MM.1S (cell line): ENCODE data around the gene C1QTNF3.

Experiments used
- DNase-seq: peaks from one replicate; pipeline ENCODE4 v3.0.0-alpha.2; 2015
- H2AFZ ChIP-seq: fragments of 300-600 bp; sonication (generic); 2 replicates; pipeline ENCODE4 v1.6.0; 2016; ENCODE audit warnings: antibody characterized with exemption, low read length
- H3F3A ChIP-seq: fragments of 300-600 bp; sonication (generic); 2 replicates; pipeline ENCODE4 v1.6.1; 2016; ENCODE audit warnings: mild to moderate bottlenecking, antibody characterized with exemption, low read length, moderate library complexity, mixed read lengths; ENCODE audit not compliant: insufficient read depth
- H3K27ac ChIP-seq: fragments of 300-600 bp; sonication (generic); 2 replicates; pipeline ENCODE4 v1.5.1; 2016; ENCODE audit warnings: mild to moderate bottlenecking, low read length
- H3K27me3 ChIP-seq: fragments of 300-600 bp; sonication (generic); replicated peaks from 2 replicates; pipeline ENCODE4 v1.6.0; 2016; ENCODE audit warnings: low read length; ENCODE audit not compliant: insufficient read depth
- H3K36me3 ChIP-seq: fragments of 300-600 bp; sonication (generic); replicated peaks from 2 replicates; pipeline ENCODE4 v1.6.1; 2016; ENCODE audit warnings: mild to moderate bottlenecking, low read length, mixed read lengths; ENCODE audit not compliant: insufficient read depth
- H3K4me1 ChIP-seq: fragments of 300-600 bp; sonication (generic); 2 replicates; pipeline ENCODE4 v1.6.1; 2016; ENCODE audit warnings: low read length, mixed read lengths
- H3K4me2 ChIP-seq: fragments of 300-600 bp; sonication (generic); 2 replicates; pipeline ENCODE4 v1.6.0; 2016; ENCODE audit warnings: low read depth, low read length
- H3K4me3 ChIP-seq: fragments of 300-600 bp; sonication (generic); 2 replicates; pipeline ENCODE4 v1.5.1; 2016; ENCODE audit warnings: low read length, mixed read lengths
- H3K79me2 ChIP-seq: fragments of 300-600 bp; sonication (generic); 2 replicates; pipeline ENCODE4 v1.6.1; 2016; ENCODE audit warnings: mixed run types, low read length, mixed read lengths
- H3K9ac ChIP-seq: fragments of 300-600 bp; sonication (generic); 2 replicates; pipeline ENCODE4 v1.6.1; 2016; ENCODE audit warnings: low read length, mixed read lengths
- H3K9me2 ChIP-seq: fragments of 300-600 bp; sonication (generic); replicated peaks from 2 replicates; pipeline ENCODE4 v1.6.1; 2016; ENCODE audit warnings: mild to moderate bottlenecking, low read length, mixed read lengths; ENCODE audit not compliant: insufficient read depth
- H3K9me3 ChIP-seq: fragments of 300-600 bp; sonication (generic); replicated peaks from 2 replicates; pipeline ENCODE4 v1.6.1; 2016; ENCODE audit warnings: mild to moderate bottlenecking, low read length, mixed read lengths; ENCODE audit not compliant: insufficient read depth
- H4K20me1 ChIP-seq: fragments of 300-600 bp; sonication (generic); 2 replicates; pipeline ENCODE4 v1.6.1; 2016; ENCODE audit warnings: mild to moderate bottlenecking, low read length, moderate library complexity, mixed read lengths; ENCODE audit not compliant: insufficient read depth
- CTCF ChIP-seq: fragments of 300-600 bp; sonication (generic); IDR thresholded peaks from 2 replicates; pipeline ENCODE4 v1.5.1; 2016; ENCODE audit warnings: antibody characterized with exemption, low read length, mixed read lengths
- EZH2 ChIP-seq: fragments of 300-600 bp; sonication (generic); optimal IDR thresholded peaks from 2 replicates; pipeline ENCODE3; 2017; ENCODE audit warnings: low read depth, mild to moderate bottlenecking, antibody characterized with exemption, low read length, mixed read lengths
- EZH2phosphoT487 ChIP-seq: fragments of 300-600 bp; sonication (generic); IDR thresholded peaks from 2 replicates; pipeline ENCODE4 v1.6.1; 2018; ENCODE audit warnings: antibody characterized with exemption, low read length

The C1QTNF3 gene

DNA sequence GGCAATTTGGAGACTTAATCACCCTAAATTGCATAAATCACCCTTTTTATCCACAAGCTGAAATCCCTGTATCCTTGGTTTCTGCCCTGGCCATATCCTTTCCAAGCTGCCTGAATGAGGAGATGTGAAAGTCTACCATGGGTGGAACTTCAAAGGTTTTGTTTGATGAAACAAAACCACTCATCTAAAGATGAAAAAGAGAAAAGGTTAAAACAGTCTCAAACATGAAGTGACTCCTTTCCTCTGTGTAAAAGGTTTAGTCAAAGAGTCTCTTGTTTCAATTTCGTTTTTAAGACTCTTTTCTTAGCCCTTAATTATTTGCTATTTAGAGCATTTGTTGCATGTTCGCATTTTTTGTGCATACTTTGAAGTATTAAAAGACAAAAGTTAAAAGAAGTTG is 69.7 kb downstream of the C1QTNF3 start:
- Histone ChIP-seq H2AFZ (0 out of 2 replicates have a peak overlapping the region, but pooled peaks have one; percentile 1), H3F3A (peaks cover 10% of the 10 kb centered on the region; the same call in 1 of the 2 replicates), H3K9me3 (no peaks in the 10 kb centered on the region), H3K9me2 (no peaks in the 10 kb centered on the region), H4K20me1 (no peaks in the 10 kb centered on the region), H3K27ac (peak overlapping the region; percentile 34; the same call in 1 of the 2 replicates), H3K4me3 (peak overlapping the region; percentile 7; the same call in 1 of the 2 replicates), H3K27me3 (no peaks in the 10 kb centered on the region), H3K36me3 (no peaks in the 10 kb centered on the region), H3K79me2 (no peaks in the 10 kb centered on the region), H3K9ac (no peak overlapping the region), H3K4me1 (peaks cover 16% of the 10 kb centered on the region), H3K4me2 (peak overlapping the region; percentile 51)
- DNase-seq = peak; percentile 61
- TF ChIP-seq EZH2phosphoT487 (no peak), EZH2 (no peak), CTCF (no peak)

DNA sequence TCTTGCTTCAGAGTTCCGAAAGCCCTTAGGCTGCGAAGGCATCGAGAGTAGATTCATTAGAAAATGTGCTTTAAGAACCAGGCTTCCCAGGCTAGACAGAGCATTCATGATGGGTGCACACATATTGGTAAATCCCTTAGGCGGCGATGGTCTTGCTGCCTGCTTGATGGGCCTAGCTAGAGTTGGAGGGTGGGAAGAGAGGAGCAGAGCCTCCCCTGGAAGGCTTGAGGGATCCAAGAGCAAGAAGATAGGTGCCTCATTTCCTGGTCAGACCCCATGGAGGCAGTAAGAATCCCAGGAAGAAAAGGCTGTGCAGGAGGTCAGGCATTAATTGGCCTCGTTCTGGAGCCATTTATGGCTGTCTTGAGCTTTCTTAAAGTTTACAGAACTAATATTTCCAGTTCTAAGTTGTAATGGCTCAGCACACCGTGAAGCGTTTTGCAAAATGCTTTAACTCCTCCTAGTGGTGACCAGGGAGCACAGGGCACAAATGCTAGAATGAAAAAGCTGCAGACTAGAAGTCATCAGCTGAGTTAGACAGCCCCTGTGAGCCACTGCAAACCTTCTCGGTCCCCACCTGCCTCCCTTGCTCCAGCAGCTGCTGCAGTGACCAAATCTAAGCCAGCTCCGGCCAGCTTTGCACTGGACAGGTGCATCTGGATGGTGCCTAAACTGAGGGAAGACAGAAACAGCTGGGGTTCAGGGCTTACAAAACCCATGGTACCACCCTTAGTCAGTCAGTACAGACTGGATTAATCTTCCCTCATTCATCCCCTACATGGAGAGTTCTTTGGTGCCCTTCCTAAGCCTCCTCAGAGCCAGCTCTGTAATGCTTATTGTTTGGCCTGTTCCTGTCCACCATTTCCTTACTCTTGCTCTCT is 73.2 kb downstream of the C1QTNF3 start:
- TF ChIP-seq CTCF (peak; percentile 73), EZH2phosphoT487 (no peak)
- Histone ChIP-seq H3K36me3 (no peaks in the 10 kb centered on the region), H3K4me1 (peaks cover 16% of the 10 kb centered on the region), H2AFZ (no peak overlapping the region), H3K9ac (no peak overlapping the region), H3K4me2 (no peak overlapping the region), H3F3A (peaks cover 10% of the 10 kb centered on the region; the same call in 1 of the 2 replicates), H3K4me3 (no peak overlapping the region), H3K79me2 (no peaks in the 10 kb centered on the region), H3K27me3 (no peaks in the 10 kb centered on the region), H3K9me3 (no peaks in the 10 kb centered on the region), H3K9me2 (no peaks in the 10 kb centered on the region), H3K27ac (no peak overlapping the region), H4K20me1 (no peaks in the 10 kb centered on the region)
- peak; percentile 51 for DNase-seq

DNA sequence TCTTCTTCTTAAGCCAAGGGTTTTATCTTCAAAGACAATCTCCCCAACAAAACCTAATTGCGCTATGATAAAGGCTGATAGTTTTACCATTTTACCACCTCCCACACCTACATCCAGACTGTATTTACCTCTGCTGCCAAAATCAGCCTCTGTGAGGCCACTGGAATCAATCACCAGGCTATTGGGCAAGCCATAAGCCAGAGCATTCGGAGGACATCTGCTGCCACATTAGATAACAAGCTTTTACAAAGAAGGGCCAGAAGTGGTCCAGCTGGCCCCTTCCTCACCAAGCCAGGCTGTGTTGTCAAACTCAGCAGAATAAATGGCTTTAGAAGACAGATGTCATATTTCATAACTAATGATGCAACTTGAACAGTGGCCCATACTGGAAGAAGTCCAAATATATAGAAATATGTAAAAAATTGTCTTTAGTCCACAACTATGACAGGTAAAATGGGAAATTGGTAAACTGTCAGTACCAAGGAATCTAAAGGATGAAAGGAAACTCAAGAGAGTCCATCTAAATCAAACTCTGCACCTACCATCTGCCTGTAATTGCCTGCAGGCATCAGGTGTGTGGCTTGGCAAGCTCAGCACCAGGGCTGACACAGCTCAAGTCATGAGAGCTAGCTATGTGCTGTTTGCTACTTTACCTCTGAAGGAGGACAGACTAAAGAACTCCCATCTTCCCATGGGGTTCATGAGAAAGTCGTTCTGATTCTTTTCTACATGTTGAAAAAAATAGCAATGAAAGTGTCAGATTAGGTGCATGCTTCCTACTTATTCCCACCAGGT is 74.6 kb downstream of the C1QTNF3 start:
- H3K27ac ChIP-seq = no peak overlapping the region

More for the DNA sequence above, 74.6 kb downstream of the C1QTNF3 start:
- peak; percentile 8 for DNase-seq
- H3K27me3 ChIP-seq = no peaks in the 10 kb centered on the region
- H3K9me3 ChIP-seq = no peaks in the 10 kb centered on the region
- H3K4me1 ChIP-seq = peaks cover 10% of the 10 kb centered on the region
- H3K36me3 ChIP-seq = no peaks in the 10 kb centered on the region
- H3K4me2 ChIP-seq = no peak overlapping the region
- no peak for TF ChIP-seq CTCF
- TF ChIP-seq EZH2 = no peak
- no peak for TF ChIP-seq EZH2phosphoT487
- H3K4me3 ChIP-seq = no peak overlapping the region
- no peaks in the 10 kb centered on the region for H3K79me2 ChIP-seq
- no peaks in the 10 kb centered on the region for H3K9me2 ChIP-seq
- peaks cover 10% of the 10 kb centered on the region; the same call in 1 of the 2 replicates for H3F3A ChIP-seq
- no peaks in the 10 kb centered on the region for H4K20me1 ChIP-seq
- no peak overlapping the region for H2AFZ ChIP-seq
- H3K9ac ChIP-seq = no peak overlapping the region
